Stimulated activated CD8-positive, alpha-beta memory T cell treated with anti-CD3 and anti-CD28 coated beads, Interleukin-2, amount 100 ng/mL, for 1 hour (primary cell): ENCODE data around the gene RHOJ.
"Not testable (repeated sequence)": the region's sequence is repeated elsewhere in the genome, so short reads cannot be mapped to it uniquely, and the experiment has no call there.

Experiments
- DNase-seq, 2 donors: peaks; one replicate each; pipeline ENCODE4 v3.0.0-alpha.2; 2020; ENCODE audit warnings: low read depth in 2 of 2

Gene RHOJ

GRCh38 chr14:63297372-63298063 is 93.3 kb downstream of the RHOJ start:
- no peak for DNase-seq

GRCh38 chr14:63299351-63300110 is 95.3 kb downstream of the RHOJ start:
- DNase-seq, result no peak

GRCh38 chr14:63300854-63301253 is 96.6 kb downstream of the RHOJ start:
- no peak for DNase-seq

- DNase-seq, result no peak
Measured at GRCh38 chr14:63301891-63302534, 97.8 kb downstream of the RHOJ start.

- not testable (repeated sequence) for DNase-seq
Measured at GRCh38 chr14:63304429-63304828, 100.2 kb downstream of the RHOJ start.

GRCh38 chr14:63308723-63309317 is 104.6 kb downstream of the RHOJ start:
- DNase-seq, result no peak

- DNase-seq, result no peak
Measured at GRCh38 chr14:63318835-63319234, 114.6 kb downstream of the RHOJ start, which contains the start of gene GPHB5. GPHB5 (minus strand) TSS chr14:63318935; CDS start chr14:63317849, 1,086 bp downstream.

GRCh38 chr14:63322472-63322871 is 118.2 kb downstream of the RHOJ start:
- no peak for DNase-seq

GRCh38 chr14:63322897-63323573 is 118.8 kb downstream of the RHOJ start:
- no peak for DNase-seq

- DNase-seq, result no peak
Measured at GRCh38 chr14:63326840-63327239, 122.6 kb downstream of the RHOJ start.

GRCh38 chr14:63328787-63329737 is 124.8 kb downstream of the RHOJ start:
- no peak for DNase-seq

- no peak for DNase-seq
Measured at GRCh38 chr14:63342371-63342770, 138.1 kb downstream of the RHOJ start.
